GM19395 (cell line): Measurements from ENCODE around the gene CERS6.
A peak's percentile ranks its signal among the peaks of the same experiment; 100 is the strongest.

Experiments used
- ATAC-seq: cut with Tn5 transposase; IDR thresholded peaks from one replicate; pipeline ENCODE4 v1.9.1; 2021; ENCODE audit warnings: mild to moderate bottlenecking, moderate library complexity; ENCODE audit not compliant: unreplicated experiment

The CERS6 gene

DNA sequence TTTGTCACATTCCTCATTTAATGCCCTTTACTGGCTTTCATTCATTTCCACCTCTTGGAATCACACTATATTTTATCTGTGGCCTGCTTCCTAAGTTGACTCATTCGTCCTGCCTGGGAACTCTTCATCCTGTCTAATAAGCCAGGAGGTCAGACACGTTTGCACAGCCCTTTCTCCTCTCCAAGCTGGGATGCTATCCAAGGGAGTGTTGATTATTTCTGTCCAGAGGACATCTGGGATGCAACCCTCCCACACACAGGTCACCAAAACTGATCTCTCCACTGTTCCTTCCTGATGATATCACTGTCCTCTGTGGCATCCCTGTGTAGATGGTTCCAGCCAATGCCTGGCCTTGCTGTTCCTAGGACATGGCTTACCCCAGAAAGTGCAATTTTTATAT, 266.5 kb downstream of the CERS6 start:
- ATAC-seq, result no peak

DNA sequence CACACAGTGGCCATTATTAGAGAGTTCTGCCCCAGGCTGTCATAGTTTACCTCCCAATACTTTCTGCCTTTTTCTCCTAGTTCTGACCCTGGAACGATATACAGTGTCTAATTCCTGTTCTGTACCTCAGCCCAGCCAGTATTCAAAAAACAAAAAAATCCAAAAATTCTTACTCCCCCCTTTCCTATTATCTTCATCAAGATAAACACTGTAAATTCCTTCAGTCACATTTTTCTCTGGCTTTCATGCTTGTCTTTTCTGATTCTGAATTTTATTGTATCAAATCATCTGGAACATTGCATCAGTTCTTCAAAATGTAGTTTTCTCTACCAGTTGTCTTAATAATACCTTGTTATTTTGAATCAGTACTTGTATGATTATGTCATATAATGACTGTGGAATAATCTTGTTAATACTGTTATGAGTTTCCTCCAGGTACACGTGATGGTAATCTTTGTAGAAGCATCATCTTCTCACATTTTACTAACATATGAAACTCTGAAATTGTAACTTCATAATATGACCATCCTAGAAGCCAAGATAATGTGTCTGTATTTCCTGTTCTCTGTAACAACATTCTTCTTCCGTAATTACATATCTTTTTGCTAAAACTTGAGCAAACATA, 267.3 kb downstream of the CERS6 start:
- ATAC-seq, result no peak

DNA sequence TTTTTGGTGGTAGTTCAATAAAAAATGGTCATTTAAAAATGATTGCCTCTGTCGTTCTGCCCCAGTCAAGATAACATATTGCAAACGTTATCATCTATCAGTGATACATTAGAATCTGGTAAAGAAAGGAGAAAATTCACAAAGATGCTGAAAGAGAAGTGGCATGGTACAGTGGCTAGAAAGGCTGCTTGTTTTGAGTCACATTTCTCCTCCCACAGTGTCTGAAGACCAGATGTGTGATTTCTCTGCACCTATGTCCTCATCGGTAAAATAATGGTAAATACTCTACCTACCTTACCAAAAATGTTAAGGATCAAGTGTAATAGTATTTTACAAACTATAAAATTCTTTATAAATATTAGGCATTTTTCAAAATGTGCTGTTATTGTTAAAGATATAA, 270.3 kb downstream of the CERS6 start:
- no peak for ATAC-seq

DNA sequence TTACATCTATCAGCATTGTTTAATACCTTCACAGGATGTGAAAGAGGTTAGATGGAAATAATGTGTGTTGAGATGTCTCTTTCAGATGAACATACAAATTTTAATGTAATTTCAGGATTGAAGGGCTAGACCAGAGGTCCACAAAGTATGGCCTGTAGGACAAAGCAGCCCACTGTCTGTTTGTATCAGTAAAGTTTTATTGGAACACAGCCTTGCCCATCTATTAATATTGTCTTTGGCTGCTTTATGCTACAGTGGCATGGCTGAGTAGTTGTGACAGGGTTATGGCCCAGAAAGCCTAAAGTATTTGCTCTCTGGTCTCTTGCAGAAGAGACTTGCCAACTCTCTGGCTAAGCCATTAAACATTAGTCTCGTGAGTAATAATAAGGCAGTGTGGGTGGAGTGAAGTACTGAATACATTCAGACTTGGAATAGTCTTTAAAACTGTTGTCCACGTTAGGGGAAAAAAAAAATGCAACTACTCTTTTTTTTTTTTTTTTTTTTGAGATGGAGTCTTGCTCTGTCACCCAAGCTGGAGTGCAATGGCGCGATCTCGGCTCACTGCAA, 271.9 kb downstream of the CERS6 start:
- ATAC-seq, result no peak

DNA sequence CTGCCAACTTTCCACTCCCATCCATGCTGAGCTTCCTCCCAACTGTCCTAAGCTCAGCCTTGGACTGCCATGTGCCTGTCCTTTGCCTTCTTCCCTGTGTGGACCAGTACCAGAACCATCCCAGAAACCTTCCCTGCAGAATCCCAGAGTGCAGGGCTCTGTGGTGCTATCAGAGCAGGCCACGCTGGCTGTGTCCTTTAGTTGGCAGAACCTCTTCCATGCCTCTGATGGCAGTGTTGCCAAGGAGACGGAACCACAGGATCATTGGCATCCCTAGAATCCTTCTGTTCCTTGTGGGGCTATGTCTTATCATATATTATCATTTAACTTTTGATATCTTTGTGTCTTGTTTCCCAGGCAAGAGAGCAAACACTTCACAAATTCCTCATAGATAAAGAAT, 273.4 kb downstream of the CERS6 start:
- no peak for ATAC-seq

DNA sequence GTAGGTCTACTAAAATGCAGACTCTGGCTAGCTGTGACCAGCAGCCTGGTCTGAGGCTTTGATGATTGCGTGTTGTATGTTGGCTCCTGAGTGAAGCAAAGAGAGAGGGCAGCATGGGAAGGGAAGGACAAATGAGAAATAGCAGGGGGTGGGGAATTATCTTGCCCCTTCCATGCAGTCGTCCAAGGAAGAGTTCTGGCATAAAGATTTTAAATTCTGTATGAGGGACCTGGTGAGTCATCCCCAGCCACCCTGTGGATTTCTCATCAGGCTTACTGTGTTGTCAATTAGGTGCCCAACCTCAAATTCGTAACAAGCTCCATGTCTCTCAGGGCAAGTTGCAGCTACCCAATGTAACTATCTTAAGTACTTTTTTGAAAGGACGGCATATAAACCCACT, 274.3 kb downstream of the CERS6 start:
- no peak for ATAC-seq

DNA sequence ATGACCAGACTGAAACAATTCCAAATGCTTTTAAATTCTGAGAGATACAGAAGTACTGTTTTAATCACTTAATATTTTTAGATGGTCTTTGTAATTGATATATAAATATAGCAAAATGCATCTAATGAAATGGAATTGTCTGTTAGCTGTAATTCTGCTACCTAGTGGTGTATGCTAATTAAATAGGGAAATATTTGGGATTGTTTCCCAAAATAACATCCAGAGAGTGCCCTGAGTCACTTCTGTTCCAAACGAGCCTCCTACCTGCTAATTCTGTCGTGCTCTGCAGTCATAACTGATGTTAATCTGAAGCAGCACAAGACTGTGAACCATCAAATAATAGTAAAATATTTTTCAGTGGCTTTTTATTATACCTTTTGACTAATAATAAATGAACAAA, 274.9 kb downstream of the CERS6 start:
- ATAC-seq, result no peak

DNA sequence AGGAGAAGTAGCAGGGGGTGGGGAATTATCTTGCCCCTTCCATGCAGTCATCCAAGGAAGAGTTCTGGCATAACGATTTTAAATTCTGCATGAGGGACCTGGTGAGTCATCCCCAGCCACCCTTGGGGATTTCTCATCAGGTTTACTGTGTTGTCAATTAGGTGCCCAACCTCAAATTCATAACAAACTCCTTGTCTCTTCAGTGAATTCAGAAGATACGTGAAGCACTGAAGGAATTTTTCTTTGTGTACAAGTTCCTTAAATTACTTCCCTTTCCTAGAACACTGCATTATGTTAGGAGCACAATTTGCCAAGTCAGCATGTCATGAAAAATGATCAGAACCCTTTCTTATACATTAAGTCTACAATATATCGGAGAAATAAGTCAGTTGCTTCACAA, 275.5 kb downstream of the CERS6 start:
- no peak for ATAC-seq

DNA sequence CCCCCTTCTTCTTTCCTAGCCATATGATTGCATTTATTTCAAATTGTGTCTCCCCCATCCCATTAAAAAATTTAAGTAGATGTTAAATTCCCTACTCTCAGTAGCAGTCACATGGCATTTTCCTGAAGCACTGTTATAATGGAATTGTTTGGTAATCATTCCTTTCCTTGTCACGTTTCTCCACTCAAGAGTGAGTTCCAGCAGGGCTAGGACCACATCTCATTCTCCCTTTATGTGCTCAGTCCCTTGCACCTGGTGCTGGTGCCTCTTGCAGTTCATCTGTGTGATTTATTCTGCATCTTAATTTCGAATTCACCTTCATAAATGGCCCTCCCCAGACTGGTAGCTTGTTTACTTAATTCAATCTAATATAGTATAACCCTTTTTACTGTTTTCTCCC, 276.0 kb downstream of the CERS6 start:
- no peak for ATAC-seq

DNA sequence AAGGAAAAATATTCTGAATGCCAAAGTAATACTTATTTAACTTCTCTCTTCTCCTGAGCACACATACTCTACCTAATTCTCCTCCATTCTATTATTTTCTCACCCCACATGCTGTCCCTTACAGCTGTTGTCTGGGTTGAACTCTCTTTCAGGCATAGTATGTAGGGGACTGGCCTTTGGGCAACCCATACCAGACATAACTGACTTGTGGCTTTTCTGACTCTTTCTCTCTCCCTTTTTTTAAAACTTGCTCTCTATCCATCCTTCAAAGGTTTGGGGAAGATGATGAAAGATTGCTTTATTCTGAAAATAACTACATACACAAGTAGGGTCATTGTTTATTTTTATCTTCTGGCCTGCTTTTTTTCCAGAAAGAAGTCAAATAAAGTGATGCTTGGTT, 276.4 kb downstream of the CERS6 start:
- ATAC-seq, result no peak

DNA sequence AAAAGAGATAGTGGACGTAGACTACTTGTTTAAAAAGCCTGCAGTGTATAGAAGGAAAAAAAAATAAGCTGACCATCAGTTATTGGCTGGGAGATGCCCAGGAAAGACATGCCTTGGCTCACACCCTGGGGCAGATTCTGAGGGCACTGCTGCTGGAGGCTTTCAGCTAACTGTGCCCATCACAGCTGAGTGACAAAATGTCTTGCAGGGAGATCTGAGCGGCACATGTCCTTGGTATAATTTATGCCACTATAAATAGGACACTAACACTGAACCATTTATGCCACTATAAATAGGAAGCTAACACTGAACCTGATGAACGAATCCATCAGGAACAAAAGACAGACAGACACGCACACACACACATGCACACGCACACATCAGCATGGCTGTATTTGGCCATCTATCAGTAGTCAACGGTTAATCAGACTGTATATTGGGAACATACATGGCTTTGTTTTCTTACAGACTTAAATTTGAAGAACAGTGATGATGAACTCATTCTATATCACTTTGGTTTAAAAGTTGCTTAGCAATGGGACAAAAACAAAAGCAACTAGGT, 278.2 kb downstream of the CERS6 start:
- no peak for ATAC-seq

DNA sequence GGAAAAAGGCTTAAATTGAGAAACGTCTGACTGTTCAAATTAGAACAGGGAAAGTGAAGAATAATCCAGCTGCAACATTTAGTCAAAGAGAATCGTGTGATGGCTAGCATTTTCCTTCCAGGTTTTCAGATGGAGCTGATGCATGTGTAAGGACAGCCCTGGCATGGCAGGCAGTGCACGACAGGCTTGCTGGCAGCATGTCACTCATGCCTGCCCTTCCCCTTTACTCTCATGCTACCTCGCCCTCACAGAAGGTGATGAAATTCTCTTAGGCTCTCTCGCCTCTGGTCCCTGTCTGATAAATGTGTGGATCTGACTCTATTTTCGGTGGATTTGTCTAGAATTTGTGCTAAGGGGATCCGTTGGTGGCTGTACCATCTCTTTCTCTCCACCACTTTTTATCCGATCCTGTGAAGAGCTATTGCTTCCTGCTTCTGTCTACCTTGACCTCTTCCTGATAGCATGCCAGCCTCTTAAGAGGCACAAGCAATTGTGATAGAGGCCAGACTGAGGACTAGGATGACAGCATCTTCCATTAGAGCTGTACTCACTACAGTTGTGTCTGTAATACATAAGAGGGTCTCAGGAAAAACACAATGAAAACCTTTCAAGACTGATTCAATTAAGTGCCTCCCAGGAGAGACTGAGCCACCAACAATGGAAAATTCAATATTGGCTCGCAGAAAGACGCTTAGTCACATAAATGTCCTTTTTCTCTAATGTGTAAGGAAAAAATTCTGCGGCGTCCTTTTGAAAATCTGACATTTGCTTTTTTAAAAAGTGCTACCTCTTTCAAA, 280.8 kb downstream of the CERS6 start:
- ATAC-seq, result no peak

DNA sequence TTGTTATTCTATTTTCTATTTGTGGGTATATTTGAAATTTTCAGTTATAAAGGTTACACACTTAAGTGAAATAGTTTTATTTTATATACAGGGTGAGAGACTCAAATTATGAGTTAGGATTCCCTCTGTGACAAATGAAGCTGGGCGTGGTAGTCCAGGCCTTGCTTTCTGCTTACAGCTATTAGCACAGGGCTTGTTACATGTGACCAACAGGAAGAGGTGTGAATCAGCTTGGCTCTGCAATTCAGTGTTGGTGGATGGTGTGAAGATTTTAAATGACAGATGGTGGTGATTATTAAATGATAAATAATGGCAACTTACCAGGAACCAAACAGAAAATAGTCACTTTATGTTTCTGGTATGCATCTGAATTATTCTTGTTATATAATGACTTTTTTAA, 282.0 kb downstream of the CERS6 start:
- ATAC-seq, result no peak

DNA sequence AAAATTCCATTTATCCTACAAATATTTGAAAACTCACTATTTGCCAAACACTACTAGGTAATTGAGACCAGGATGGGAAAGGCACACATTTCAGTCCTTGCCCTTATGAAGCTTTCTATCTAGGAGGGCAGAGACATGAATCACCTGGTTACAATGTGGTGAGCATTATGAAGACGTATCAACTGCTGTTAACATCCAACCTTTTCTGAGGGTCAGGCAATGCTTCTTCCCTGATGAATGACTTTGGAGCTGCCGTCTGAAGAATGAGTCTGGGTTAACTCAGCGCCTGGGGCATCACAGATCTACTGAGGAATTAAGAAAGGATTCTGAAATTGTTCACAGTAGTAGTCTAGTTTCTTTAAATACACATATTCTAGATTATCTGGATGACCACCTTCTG, 284.3 kb downstream of the CERS6 start:
- ATAC-seq, result no peak

DNA sequence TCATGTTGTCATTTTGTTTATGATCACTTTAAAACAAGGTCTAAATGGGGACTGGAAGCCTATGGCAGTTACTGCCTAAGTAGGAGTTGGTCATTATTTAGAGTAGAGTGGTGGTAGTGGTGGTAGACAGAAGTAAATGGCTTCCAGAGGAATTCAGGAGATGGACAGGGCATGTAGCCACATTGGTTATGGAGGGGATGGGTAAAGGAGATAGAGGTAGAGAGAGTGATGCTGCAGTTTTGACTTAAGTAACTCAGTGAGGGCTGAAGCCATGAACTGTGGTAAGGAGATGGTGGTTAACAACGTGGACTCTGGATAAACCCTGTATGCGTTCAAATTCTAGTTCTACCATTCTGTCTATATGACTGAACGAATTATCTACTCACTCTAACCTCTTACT, 284.7 kb downstream of the CERS6 start:
- ATAC-seq, result no peak

DNA sequence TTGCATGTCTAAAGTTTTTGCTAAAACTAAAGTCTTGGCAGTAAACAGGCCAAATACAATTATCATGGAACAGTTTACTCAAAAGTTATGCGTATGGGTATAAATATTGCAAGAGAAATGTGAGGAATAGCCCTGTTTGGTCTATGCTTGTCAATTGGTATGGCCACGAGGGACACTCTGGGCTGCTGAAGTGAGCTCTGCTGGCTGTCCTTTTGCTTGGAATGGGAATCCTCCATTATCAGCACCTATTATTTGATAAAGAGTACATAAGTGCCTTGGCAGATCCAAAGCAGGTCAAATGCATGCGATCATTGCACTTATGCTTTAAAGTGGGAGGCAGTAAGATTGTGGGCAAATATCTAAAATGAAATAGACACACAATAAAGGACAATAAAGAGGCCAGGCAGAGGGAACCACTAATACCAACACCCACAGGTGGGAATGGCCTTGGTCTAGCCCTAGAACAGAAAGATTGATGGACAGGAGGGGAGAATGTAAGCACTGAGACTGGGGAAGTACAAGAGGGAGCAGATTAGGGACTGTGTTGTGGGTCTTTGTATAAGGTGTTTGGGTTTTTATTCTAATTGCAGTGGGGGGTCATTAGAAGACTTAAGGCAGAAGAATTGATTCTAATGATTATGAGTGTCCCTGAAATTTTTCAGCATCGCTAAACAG, 286.3 kb downstream of the CERS6 start:
- no peak for ATAC-seq

DNA sequence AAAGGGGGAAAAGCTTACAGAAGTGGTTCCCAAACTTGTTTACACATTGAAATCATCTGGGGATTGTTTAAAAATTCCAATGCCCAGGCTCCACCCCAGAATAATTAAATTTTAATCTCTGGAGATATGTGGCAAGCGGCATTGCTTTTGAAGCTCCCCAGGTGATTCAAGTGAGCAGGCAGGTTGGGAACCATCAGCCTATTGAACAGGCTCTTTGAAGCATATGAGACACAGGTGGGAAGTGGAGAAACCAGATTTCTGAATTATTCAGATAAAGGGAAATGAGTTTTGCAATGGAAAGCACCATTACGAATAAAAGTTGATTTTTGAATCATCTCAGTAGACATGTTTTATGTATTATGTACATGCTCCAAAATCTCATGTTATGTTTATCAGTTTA, 288.8 kb downstream of the CERS6 start:
- no peak for ATAC-seq

DNA sequence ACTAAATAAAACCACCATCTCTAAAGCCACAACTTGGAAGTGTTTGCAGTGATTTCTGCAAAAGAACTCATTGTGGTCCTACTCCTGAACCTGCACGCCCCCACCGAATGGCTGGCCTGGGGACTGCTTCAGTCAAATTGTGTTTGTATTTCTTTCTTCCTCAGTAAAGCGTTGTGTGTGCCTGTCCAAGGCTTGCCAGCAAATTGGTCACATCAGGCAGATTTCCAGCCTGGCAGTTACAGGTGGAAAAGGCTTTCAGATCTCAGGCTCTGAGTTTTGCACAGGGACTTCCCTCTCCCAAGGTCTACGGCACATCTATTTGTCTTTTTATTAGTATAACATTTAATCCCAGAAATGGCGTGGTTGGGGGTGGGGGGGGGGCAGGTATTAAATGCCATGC, 292.4 kb downstream of the CERS6 start:
- no peak for ATAC-seq

DNA sequence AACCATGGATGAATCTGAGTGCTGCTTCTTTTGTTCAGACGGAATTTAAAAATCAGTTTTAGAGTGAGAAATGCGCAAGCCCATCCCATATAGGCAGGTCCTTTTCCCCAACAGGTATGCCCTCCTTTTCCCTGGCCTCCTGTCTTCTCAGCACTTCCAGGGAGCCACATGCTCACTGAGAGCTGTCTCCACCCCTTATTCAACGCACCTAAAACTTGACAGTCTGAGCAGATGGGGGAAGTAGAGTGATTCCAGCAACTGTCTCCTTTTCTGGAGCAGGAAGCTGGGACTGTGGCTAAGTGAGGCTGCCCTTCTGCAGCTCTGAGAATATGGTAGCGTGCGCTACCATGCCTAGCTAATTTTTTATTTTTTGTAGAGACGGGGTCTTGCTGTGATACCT, 293.2 kb downstream of the CERS6 start:
- no peak for ATAC-seq

DNA sequence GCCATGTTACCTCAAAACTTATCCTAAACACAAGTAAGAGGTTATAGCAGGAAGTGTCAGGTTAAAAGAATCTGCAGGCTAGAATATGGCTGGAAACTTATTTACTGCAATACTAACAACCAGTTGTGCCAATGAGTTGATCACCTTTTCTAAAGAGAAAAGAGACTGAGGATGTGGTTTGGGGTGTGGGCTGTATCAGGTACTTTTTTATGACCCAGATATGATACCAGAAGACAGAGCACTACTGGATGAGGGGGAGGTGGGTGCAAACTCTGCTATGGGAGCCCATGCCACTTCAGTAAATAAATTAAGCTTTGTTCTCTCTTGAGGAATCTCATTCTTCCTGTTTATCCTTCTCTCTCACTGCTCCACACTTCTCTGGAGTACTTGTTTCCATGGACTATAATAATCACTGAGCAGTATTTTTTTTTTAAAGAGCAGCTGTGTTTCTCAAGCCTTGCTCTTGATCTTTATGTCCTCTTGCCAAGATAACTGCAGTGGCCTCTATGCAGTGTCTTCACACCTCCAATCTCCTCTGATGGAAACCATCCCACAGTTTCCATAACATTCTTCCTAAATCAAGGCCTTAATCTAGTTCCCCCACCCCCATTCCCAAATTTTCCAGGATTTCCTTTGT, 295.1 kb downstream of the CERS6 start:
- ATAC-seq, result peak; percentile 89

DNA sequence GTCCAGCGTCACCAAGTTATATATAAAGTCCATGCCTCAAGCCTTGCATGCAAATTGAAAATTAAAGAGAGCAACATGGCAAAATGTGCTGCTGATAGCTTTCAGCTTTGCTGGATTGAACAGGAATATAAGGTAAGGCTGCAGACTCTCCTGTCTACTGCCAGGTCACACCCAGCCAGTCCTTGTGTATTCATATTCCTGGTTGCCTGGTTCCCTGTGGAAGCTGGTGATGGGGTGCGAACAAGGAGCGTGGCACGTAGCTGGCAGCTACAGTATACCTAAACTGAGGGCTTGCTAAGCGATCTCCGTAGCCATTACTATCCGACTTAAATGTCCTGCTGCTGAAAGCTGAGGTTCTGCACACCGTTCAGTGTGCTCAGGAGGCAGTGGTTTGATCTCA, 296.3 kb downstream of the CERS6 start:
- no peak for ATAC-seq
